BLaER1 (cell line): ENCODE results near the gene TBC1D22A.

Experiments used
- H3K27ac ChIP-seq: shearing (Covaris generic); formaldehyde crosslinking; 2 replicates; pipeline ENCODE4 v1.8.1; 2022
- H3K27me3 ChIP-seq: shearing (Covaris generic); formaldehyde crosslinking; 2 replicates; pipeline ENCODE4 v1.8.1; 2022
- H3K36me3 ChIP-seq: shearing (Covaris generic); formaldehyde crosslinking; 2 replicates; pipeline ENCODE4 v1.8.1; 2022
- H3K4me1 ChIP-seq: shearing (Covaris generic); formaldehyde crosslinking; 2 replicates; pipeline ENCODE4 v1.8.1; 2022
- H3K4me2 ChIP-seq: shearing (Covaris generic); formaldehyde crosslinking; 2 replicates; pipeline ENCODE4 v1.8.1; 2022
- H3K4me3 ChIP-seq: shearing (Covaris generic); formaldehyde crosslinking; 2 replicates; pipeline ENCODE4 v1.8.1; 2022
- H3K9ac ChIP-seq: shearing (Covaris generic); formaldehyde crosslinking; 2 replicates; pipeline ENCODE4 v1.8.1; 2022
- H3K9me3 ChIP-seq: shearing (Covaris generic); formaldehyde crosslinking; 2 replicates; pipeline ENCODE4 v1.8.1; 2022
- H4K20me1 ChIP-seq: shearing (Covaris generic); formaldehyde crosslinking; 2 replicates; pipeline ENCODE4 v1.8.1; 2022
- Cebpa-rat ChIP-seq: shearing (Covaris generic); IDR thresholded peaks from 2 replicates; pipeline ENCODE4 v1.8.1; 2022

TBC1D22A gene

GRCh38 chr22:46937939-46938338 lies 175.5 kb downstream of the TBC1D22A start:
- Histone ChIP-seq H3K4me1 (peaks cover 13% of the 10 kb centered on the region), H3K9me3 (no peaks in the 10 kb centered on the region), H4K20me1 (peaks cover 29% of the 10 kb centered on the region; the same call in 1 of the 2 replicates), H3K9ac (no peak overlapping the region), H3K4me2 (no peak overlapping the region), H3K4me3 (no peak overlapping the region), H3K36me3 (peaks cover 33% of the 10 kb centered on the region), H3K27ac (no peak overlapping the region), H3K27me3 (no peaks in the 10 kb centered on the region)
- TF ChIP-seq Cebpa-rat, result no peak

GRCh38 chr22:46941968-46942798 lies 179.7 kb downstream of the TBC1D22A start:
- Histone ChIP-seq H4K20me1 (peaks cover 25% of the 10 kb centered on the region), H3K9ac (peak overlapping the region; percentile 15), H3K27ac (peak overlapping the region; percentile 55), H3K4me2 (peak overlapping the region; percentile 74), H3K9me3 (no peaks in the 10 kb centered on the region), H3K27me3 (no peaks in the 10 kb centered on the region), H3K4me3 (no peak overlapping the region), H3K4me1 (peaks cover 41% of the 10 kb centered on the region), H3K36me3 (peaks cover 23% of the 10 kb centered on the region)
- no peak for TF ChIP-seq Cebpa-rat

- Histone ChIP-seq H3K27me3 (no peaks in the 10 kb centered on the region), H3K4me3 (no peak overlapping the region), H3K9me3 (no peaks in the 10 kb centered on the region), H3K9ac (peak overlapping the region; percentile 15; the same call in 1 of the 2 replicates), H3K4me2 (peak overlapping the region; percentile 74), H3K4me1 (peaks cover 51% of the 10 kb centered on the region), H3K36me3 (peaks cover 21% of the 10 kb centered on the region), H3K27ac (peak overlapping the region; percentile 55; the same call in 1 of the 2 replicates), H4K20me1 (peaks cover 33% of the 10 kb centered on the region)
- no peak for TF ChIP-seq Cebpa-rat
Observed at GRCh38 chr22:46942799-46943785, 180.6 kb downstream of the TBC1D22A start.

- Histone ChIP-seq H3K36me3 (peaks cover 32% of the 10 kb centered on the region), H3K4me1 (peaks cover 57% of the 10 kb centered on the region), H4K20me1 (peaks cover 37% of the 10 kb centered on the region)
Observed at GRCh38 chr22:46945481-46945880, 183.0 kb downstream of the TBC1D22A start.

GRCh38 chr22:46946383-46946962 lies 184.0 kb downstream of the TBC1D22A start:
- Histone ChIP-seq H3K4me2 (peak overlapping the region; percentile 39), H3K9ac (no peak overlapping the region), H3K9me3 (no peaks in the 10 kb centered on the region), H3K27ac (no peak overlapping the region), H3K4me1 (peaks cover 57% of the 10 kb centered on the region), H3K36me3 (peaks cover 39% of the 10 kb centered on the region), H4K20me1 (peaks cover 42% of the 10 kb centered on the region), H3K27me3 (no peaks in the 10 kb centered on the region), H3K4me3 (no peak overlapping the region)
- no peak for TF ChIP-seq Cebpa-rat

More at GRCh38 chr22:46945481-46945880, 183.0 kb downstream of the TBC1D22A start:
- peak overlapping the region; percentile 39 for H3K4me2 ChIP-seq
- no peak overlapping the region for H3K9ac ChIP-seq
- no peaks in the 10 kb centered on the region for H3K27me3 ChIP-seq
- H3K4me3 ChIP-seq, result no peak overlapping the region
- H3K9me3 ChIP-seq, result no peaks in the 10 kb centered on the region
- 0 out of 2 replicates have a peak overlapping the region, but pooled peaks have one; percentile 14 for H3K27ac ChIP-seq
- TF ChIP-seq Cebpa-rat, result no peak

- H3K4me1 ChIP-seq, result peaks cover 47% of the 10 kb centered on the region
- H3K4me2 ChIP-seq, result peak overlapping the region; percentile 39
- no peak overlapping the region for H3K4me3 ChIP-seq
- H4K20me1 ChIP-seq, result peaks cover 54% of the 10 kb centered on the region
- no peak for TF ChIP-seq Cebpa-rat
- H3K9me3 ChIP-seq, result no peaks in the 10 kb centered on the region
- no peak overlapping the region for H3K9ac ChIP-seq
- H3K27me3 ChIP-seq, result no peaks in the 10 kb centered on the region
- peaks cover 50% of the 10 kb centered on the region for H3K36me3 ChIP-seq
- no peak overlapping the region for H3K27ac ChIP-seq
Observed at GRCh38 chr22:46947516-46948257, 185.2 kb downstream of the TBC1D22A start.

- H3K4me2 ChIP-seq, result peak overlapping the region; percentile 39
- no peak for TF ChIP-seq Cebpa-rat
- peaks cover 60% of the 10 kb centered on the region for H4K20me1 ChIP-seq
- H3K9me3 ChIP-seq, result no peaks in the 10 kb centered on the region
- no peak overlapping the region for H3K9ac ChIP-seq
- no peak overlapping the region for H3K27ac ChIP-seq
- no peak overlapping the region for H3K4me3 ChIP-seq
- H3K36me3 ChIP-seq, result peaks cover 50% of the 10 kb centered on the region
- H3K27me3 ChIP-seq, result no peaks in the 10 kb centered on the region
- peaks cover 39% of the 10 kb centered on the region for H3K4me1 ChIP-seq
Observed at GRCh38 chr22:46948411-46949144, 186.1 kb downstream of the TBC1D22A start.

- Histone ChIP-seq H3K36me3 (peaks cover 52% of the 10 kb centered on the region), H4K20me1 (peaks cover 62% of the 10 kb centered on the region), H3K4me1 (peaks cover 23% of the 10 kb centered on the region), H3K27me3 (no peaks in the 10 kb centered on the region), H3K4me3 (no peak overlapping the region), H3K9ac (no peak overlapping the region), H3K27ac (no peak overlapping the region), H3K9me3 (no peaks in the 10 kb centered on the region), H3K4me2 (no peak overlapping the region)
- no peak for TF ChIP-seq Cebpa-rat
Observed at GRCh38 chr22:46951350-46951749, 188.9 kb downstream of the TBC1D22A start.
